Prostate gland (tissue), 2 donors: Measurements from ENCODE around the gene RRP1B.
A peak's percentile ranks its signal among the peaks of the same experiment; 100 is the strongest.

ENCODE experiments used
- POLR2A ChIP-seq: fragments of 450-650 bp; IDR thresholded peaks from one replicate; pipeline ENCODE4 v1.6.1; 2016; ENCODE audit warnings: antibody characterized with exemption, mild to moderate bottlenecking
- POLR2AphosphoS5 ChIP-seq: sonication (generic); formaldehyde crosslinking; IDR thresholded peaks from one replicate; pipeline ENCODE4 v1.6.1; 2017; ENCODE audit warnings: antibody characterized with exemption
- TF ChIP-seq, protein P1 (sequence below), 4 experiments: fragments of 200-600 bp in 2 of 4; fragments of 450-650 bp in 2 of 4; sonication (generic) in 2 of 4; IDR thresholded peaks; 1 replicate in 3 of 4; 2 replicates in 1 of 4; pipeline ENCODE4 v1.5.1; 2016 to 2019; ENCODE audit warnings: antibody characterized with exemption in 4 of 4, mild to moderate bottlenecking in 2 of 4, moderate library complexity in 2 of 4

DNA sequence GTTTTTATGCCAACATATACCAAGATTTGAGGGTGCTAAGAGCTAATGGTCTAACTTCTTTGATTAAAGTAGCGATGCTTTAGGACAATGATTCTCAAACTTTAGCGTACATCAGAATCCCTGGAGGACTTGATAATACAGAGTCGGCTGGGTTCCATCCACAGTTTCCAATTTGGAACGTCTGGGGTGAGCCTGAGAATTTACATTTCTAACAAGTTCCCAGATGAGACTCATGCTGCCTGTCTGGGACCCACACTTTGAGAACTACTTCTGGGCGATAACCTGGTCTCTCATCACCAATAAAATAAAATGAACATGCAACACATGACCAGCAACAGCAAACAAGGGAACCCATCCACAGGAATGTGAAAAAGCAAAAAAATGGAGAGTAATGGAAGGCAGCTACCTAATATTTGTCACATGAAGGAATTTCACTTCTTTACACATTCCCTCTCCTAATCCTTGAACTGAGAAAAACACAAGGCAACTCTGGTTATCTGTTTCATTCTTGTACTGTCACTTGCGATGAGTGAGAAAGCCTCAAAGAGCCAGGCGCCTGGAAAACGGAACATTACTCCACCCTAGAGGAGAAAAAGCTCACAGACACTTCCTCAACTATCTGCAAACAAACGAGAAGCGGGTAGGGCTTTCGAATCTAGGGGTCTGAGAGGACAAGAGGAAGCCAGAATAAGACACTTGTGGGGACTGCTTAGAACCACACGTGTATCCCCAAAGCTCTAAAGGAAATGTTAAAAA, 14.0 kb upstream of the RRP1B start:
- TF ChIP-seq, protein P1, sequence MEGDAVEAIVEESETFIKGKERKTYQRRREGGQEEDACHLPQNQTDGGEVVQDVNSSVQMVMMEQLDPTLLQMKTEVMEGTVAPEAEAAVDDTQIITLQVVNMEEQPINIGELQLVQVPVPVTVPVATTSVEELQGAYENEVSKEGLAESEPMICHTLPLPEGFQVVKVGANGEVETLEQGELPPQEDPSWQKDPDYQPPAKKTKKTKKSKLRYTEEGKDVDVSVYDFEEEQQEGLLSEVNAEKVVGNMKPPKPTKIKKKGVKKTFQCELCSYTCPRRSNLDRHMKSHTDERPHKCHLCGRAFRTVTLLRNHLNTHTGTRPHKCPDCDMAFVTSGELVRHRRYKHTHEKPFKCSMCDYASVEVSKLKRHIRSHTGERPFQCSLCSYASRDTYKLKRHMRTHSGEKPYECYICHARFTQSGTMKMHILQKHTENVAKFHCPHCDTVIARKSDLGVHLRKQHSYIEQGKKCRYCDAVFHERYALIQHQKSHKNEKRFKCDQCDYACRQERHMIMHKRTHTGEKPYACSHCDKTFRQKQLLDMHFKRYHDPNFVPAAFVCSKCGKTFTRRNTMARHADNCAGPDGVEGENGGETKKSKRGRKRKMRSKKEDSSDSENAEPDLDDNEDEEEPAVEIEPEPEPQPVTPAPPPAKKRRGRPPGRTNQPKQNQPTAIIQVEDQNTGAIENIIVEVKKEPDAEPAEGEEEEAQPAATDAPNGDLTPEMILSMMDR (IDR thresholded peaks at IDR 0.05), result peak; percentile 11 to 76 (median 54)
- TF ChIP-seq POLR2AphosphoS5, result peak; percentile 64
- no peak for TF ChIP-seq POLR2A
